ENCODE results near the gene RNF8.
"Not testable (repeated sequence)": the region's sequence is repeated elsewhere in the genome, so short reads cannot be mapped to it uniquely, and the experiment has no call there.

RNF8 gene

GRCh38 chr6:37438930-37439329 lies 85.1 kb downstream of the RNF8 start:
- peaks cover 50% of the 10 kb centered on the region for H3K36me3 ChIP-seq (replicated peaks; ENCODE audit: low read depth, low read length)
- no peaks in the 10 kb centered on the region for H3K9me3 ChIP-seq (ENCODE audit: insufficient read depth, low read length)
- H3K27ac ChIP-seq (ENCODE audit: low read length) = no peak overlapping the region
- peaks cover 22% of the 10 kb centered on the region for H3K4me1 ChIP-seq (ENCODE audit: low read length)
- H3K4me3 ChIP-seq (ENCODE audit: low read length) = no peak overlapping the region
- no peaks in the 10 kb centered on the region for H3K27me3 ChIP-seq (ENCODE audit: low read depth, low read length)
- peaks cover 42% of the 10 kb centered on the region for H3K79me2 ChIP-seq (ENCODE audit: low read length)
- H3K9ac ChIP-seq (ENCODE audit: low read length) = no peak overlapping the region
- TF ChIP-seq CTCF (IDR thresholded peaks at IDR 0.05; ENCODE audit: low read depth, low read length) = no peak
- no peak for TF ChIP-seq EZH2phosphoT487 (IDR thresholded peaks at IDR 0.05; ENCODE audit: low read depth)
- no peak overlapping the region for H2AFZ ChIP-seq (ENCODE audit: low read depth, low read length)
- H4K20me1 ChIP-seq (ENCODE audit: insufficient read depth, low read length) = no peaks in the 10 kb centered on the region; the same call in 1 of the 2 replicates
- H3K4me2 ChIP-seq (ENCODE audit: low read length) = no peak overlapping the region

- Histone ChIP-seq H3K36me3 (replicated peaks; ENCODE audit: low read depth, low read length) (peaks cover 59% of the 10 kb centered on the region), H2AFZ (ENCODE audit: low read depth, low read length) (no peak overlapping the region)
Measured at GRCh38 chr6:37441651-37442050, 87.9 kb downstream of the RNF8 start.

GRCh38 chr6:37442416-37443215 lies 88.8 kb downstream of the RNF8 start:
- Histone ChIP-seq H3K9me3 (ENCODE audit: insufficient read depth, low read length) (no peaks in the 10 kb centered on the region), H3K27ac (ENCODE audit: low read length) (no peak overlapping the region), H2AFZ (ENCODE audit: low read depth, low read length) (no peak overlapping the region), H3K4me2 (ENCODE audit: low read length) (peak overlapping the region; percentile 37), H3K27me3 (ENCODE audit: low read depth, low read length) (no peaks in the 10 kb centered on the region), H3K36me3 (replicated peaks; ENCODE audit: low read depth, low read length) (peaks cover 61% of the 10 kb centered on the region), H3K9ac (ENCODE audit: low read length) (no peak overlapping the region), H3K4me1 (ENCODE audit: low read length) (peaks cover 8% of the 10 kb centered on the region), H3K4me3 (ENCODE audit: low read length) (peak overlapping the region; percentile 9; the same call in 1 of the 2 replicates), H3K79me2 (ENCODE audit: low read length) (peaks cover 16% of the 10 kb centered on the region; the same call in 1 of the 2 replicates), H4K20me1 (ENCODE audit: insufficient read depth, low read length) (no peaks in the 10 kb centered on the region)
- TF ChIP-seq CTCF (IDR thresholded peaks at IDR 0.05; ENCODE audit: low read depth, low read length) = no peak
- no peak for TF ChIP-seq EZH2phosphoT487 (IDR thresholded peaks at IDR 0.05; ENCODE audit: low read depth)

More at GRCh38 chr6:37441651-37442050, 87.9 kb downstream of the RNF8 start:
- Histone ChIP-seq H3K4me2 (ENCODE audit: low read length) (no peak overlapping the region), H3K9me3 (ENCODE audit: insufficient read depth, low read length) (no peaks in the 10 kb centered on the region), H3K79me2 (ENCODE audit: low read length) (peaks cover 16% of the 10 kb centered on the region; the same call in 1 of the 2 replicates), H3K27ac (ENCODE audit: low read length) (no peak overlapping the region), H3K4me3 (ENCODE audit: low read length) (no peak overlapping the region), H3K9ac (ENCODE audit: low read length) (no peak overlapping the region), H3K4me1 (ENCODE audit: low read length) (peaks cover 8% of the 10 kb centered on the region), H4K20me1 (ENCODE audit: insufficient read depth, low read length) (no peaks in the 10 kb centered on the region), H3K27me3 (ENCODE audit: low read depth, low read length) (no peaks in the 10 kb centered on the region)
- TF ChIP-seq EZH2phosphoT487 (IDR thresholded peaks at IDR 0.05; ENCODE audit: low read depth) (no peak), CTCF (IDR thresholded peaks at IDR 0.05; ENCODE audit: low read depth, low read length) (no peak)

- H3K4me3 ChIP-seq (ENCODE audit: low read length) = peak overlapping the region; percentile 9; the same call in 1 of the 2 replicates
- not testable (repeated sequence) for H2AFZ ChIP-seq (ENCODE audit: low read depth, low read length); H3K4me1 ChIP-seq (ENCODE audit: low read length); H3K27ac ChIP-seq (ENCODE audit: low read length); H3K27me3 ChIP-seq (ENCODE audit: low read depth, low read length); H4K20me1 ChIP-seq (ENCODE audit: insufficient read depth, low read length); H3K9me3 ChIP-seq (ENCODE audit: insufficient read depth, low read length); H3K9ac ChIP-seq (ENCODE audit: low read length)
- peaks cover 16% of the 10 kb centered on the region; the same call in 1 of the 2 replicates for H3K79me2 ChIP-seq (ENCODE audit: low read length)
- peaks cover 58% of the 10 kb centered on the region for H3K36me3 ChIP-seq (replicated peaks; ENCODE audit: low read depth, low read length)
- peak overlapping the region; percentile 37 for H3K4me2 ChIP-seq (ENCODE audit: low read length)
Measured at GRCh38 chr6:37443216-37443542, 89.4 kb downstream of the RNF8 start.

Measured in OCI-LY3 (cell line).